Neural progenitor cell (in vitro differentiated cells): Measurements from ENCODE around the gene KLC1. TPM values are rescaled to one million over a fixed set of nuclear protein-coding genes. Genes with fewer than 3 reads are reported as not detected.

Experiments
- DNase-seq: peaks from one replicate; pipeline ENCODE4 v3.0.0-alpha.2; 2016; ENCODE audit warnings: low spot score
- H2AFZ ChIP-seq: fragments of 200-600 bp; sonication (generic); replicated peaks from 2 replicates; pipeline ENCODE4 v1.6.1; 2016; ENCODE audit warnings: antibody characterized with exemption
- H3F3A ChIP-seq: fragments of 200-600 bp; sonication (generic); 2 replicates; pipeline ENCODE4 v1.6.1; 2016; ENCODE audit warnings: antibody characterized with exemption, low read depth
- H3K27ac ChIP-seq: fragments of 200-600 bp; sonication (generic); 2 replicates; pipeline ENCODE4 v1.5.1; 2016; ENCODE audit warnings: mild to moderate bottlenecking
- H3K27me3 ChIP-seq: fragments of 200-600 bp; sonication (generic); 2 replicates; pipeline ENCODE4 v1.6.1; 2016; ENCODE audit warnings: mild to moderate bottlenecking, moderate library complexity
- H3K36me3 ChIP-seq: fragments of 200-600 bp; sonication (generic); 2 replicates; pipeline ENCODE4 v1.5.1; 2016
- H3K4me1 ChIP-seq: fragments of 200-600 bp; sonication (generic); 2 replicates; pipeline ENCODE4 v1.6.1; 2016; ENCODE audit warnings: mixed run types
- H3K4me2 ChIP-seq: fragments of 200-600 bp; sonication (generic); 2 replicates; pipeline ENCODE4 v1.6.1; 2016
- H3K4me3 ChIP-seq: fragments of 200-600 bp; sonication (generic); 2 replicates; pipeline ENCODE4 v1.5.1; 2016
- H3K79me2 ChIP-seq: fragments of 200-600 bp; sonication (generic); 2 replicates; pipeline ENCODE4 v1.6.1; 2016; ENCODE audit warnings: low read depth
- H3K9ac ChIP-seq: fragments of 200-600 bp; sonication (generic); 2 replicates; pipeline ENCODE4 v1.6.1; 2016
- H3K9me3 ChIP-seq: fragments of 200-600 bp; sonication (generic); 2 replicates; pipeline ENCODE4 v1.5.1; 2016; ENCODE audit warnings: low read depth
- H4K20me1 ChIP-seq: fragments of 200-600 bp; sonication (generic); 2 replicates; pipeline ENCODE4 v1.6.1; 2016; ENCODE audit warnings: low read depth
- H3K27ac Mint-ChIP-seq: 3 replicates; pipeline ENCODE4 v1.8.0; 2021; ENCODE audit warnings: mixed read lengths
- H3K27me3 Mint-ChIP-seq: 2 replicates; pipeline ENCODE4 v1.8.0; 2022; ENCODE audit warnings: low read depth, mild to moderate bottlenecking, inconsistent platforms, moderate library complexity, mixed read lengths; ENCODE audit not compliant: insufficient read depth
- H3K36me3 Mint-ChIP-seq: 3 replicates; pipeline ENCODE4 v1.8.0; 2021; ENCODE audit warnings: mixed read lengths
- H3K4me1 Mint-ChIP-seq: 3 replicates; pipeline ENCODE4 v1.8.0; 2021; ENCODE audit warnings: mixed read lengths
- H3K4me3 Mint-ChIP-seq: 3 replicates; pipeline ENCODE4 v1.8.0; 2021; ENCODE audit warnings: mild to moderate bottlenecking, moderate library complexity, mixed read lengths
- H3K9me3 Mint-ChIP-seq: 3 replicates; pipeline ENCODE4 v1.8.0; 2020; ENCODE audit warnings: mixed read lengths
- CTCF ChIP-seq: fragments of 200-600 bp; sonication (generic); IDR thresholded peaks from 2 replicates; pipeline ENCODE4 v1.5.1; 2017; ENCODE audit warnings: antibody characterized with exemption, mild to moderate bottlenecking
- EZH2 ChIP-seq: fragments of 200-600 bp; sonication (generic); IDR thresholded peaks from 2 replicates; pipeline ENCODE4 v1.6.1; 2017; ENCODE audit warnings: antibody characterized with exemption, mild to moderate bottlenecking, moderate library complexity
- EZH2phosphoT487 ChIP-seq: fragments of 200-600 bp; sonication (generic); IDR thresholded peaks from 2 replicates; pipeline ENCODE4 v1.6.1; 2017; ENCODE audit warnings: antibody characterized with exemption
- total RNA-seq: library from RNA; depleted of rRNA; stranded (reverse); fragments of >200 nt; gene quantifications from 2 replicates; pipeline ENCODE4 v1.2.3, GENCODE V29; 2015; ENCODE audit warnings: low replicate concordance

Gene KLC1
- total RNA-seq, 1 donor from 2014 or later, result 163 TPM

DNA sequence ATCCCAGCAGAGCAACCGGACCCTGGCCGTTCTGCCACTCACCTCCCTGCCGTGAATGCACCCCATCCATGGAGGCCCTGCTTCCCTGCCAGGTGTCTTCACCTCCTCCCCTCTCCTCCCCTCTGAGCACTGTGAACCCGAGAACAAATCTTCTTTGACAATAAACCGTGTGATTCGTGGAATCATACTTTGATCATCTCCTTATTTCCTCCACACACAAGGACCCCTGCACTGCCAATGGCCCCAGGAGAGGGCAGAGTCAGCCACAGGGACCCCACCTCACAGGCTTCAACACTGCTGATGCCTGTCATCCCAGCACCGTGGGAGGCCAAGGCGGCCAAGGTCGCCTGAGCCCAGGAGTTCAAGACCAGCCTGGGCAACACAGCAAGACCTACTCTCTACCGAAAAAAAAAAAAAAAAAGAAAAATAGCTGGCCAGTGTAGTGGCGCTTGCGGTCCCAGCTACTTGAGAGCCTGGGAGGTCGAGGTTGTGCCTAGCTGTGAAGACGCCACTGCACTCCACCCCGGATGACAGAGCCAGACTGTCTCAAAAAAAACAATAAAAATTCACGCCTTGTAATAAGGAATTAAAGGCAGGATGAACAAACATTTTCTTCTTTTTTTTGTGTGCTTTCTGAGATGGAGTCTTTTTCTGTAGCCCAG lies 85.2 kb downstream of the KLC1 start:
- Histone ChIP-seq H3K4me3 (peak overlapping the region; percentile 66), H3K4me2 (peak overlapping the region; percentile 82), H3K36me3 (no peaks in the 10 kb centered on the region), H3K79me2 (peaks cover 61% of the 10 kb centered on the region), H2AFZ (no peak overlapping the region), H4K20me1 (peaks cover 74% of the 10 kb centered on the region), H3K27me3 (no peaks in the 10 kb centered on the region), H3K27ac (no peak overlapping the region), H3K9ac (peak overlapping the region; percentile 80), H3K4me1 (peaks cover 27% of the 10 kb centered on the region), H3F3A (peaks cover 15% of the 10 kb centered on the region), H3K9me3 (no peaks in the 10 kb centered on the region)
- no peak for DNase-seq
- TF ChIP-seq EZH2phosphoT487 (no peak), CTCF (no peak), EZH2 (no peak)
- peaks cover 19% of the 10 kb centered on the region for H3K36me3 Mint-ChIP-seq
- H3K4me1 Mint-ChIP-seq, result peaks cover 52% of the 10 kb centered on the region
- peak overlapping the region; percentile 25 for H3K27ac Mint-ChIP-seq
- no peaks in the 10 kb centered on the region for H3K9me3 Mint-ChIP-seq
- peaks cover 7% of the 10 kb centered on the region for H3K27me3 Mint-ChIP-seq
- H3K4me3 Mint-ChIP-seq, result peak overlapping the region; percentile 96

DNA sequence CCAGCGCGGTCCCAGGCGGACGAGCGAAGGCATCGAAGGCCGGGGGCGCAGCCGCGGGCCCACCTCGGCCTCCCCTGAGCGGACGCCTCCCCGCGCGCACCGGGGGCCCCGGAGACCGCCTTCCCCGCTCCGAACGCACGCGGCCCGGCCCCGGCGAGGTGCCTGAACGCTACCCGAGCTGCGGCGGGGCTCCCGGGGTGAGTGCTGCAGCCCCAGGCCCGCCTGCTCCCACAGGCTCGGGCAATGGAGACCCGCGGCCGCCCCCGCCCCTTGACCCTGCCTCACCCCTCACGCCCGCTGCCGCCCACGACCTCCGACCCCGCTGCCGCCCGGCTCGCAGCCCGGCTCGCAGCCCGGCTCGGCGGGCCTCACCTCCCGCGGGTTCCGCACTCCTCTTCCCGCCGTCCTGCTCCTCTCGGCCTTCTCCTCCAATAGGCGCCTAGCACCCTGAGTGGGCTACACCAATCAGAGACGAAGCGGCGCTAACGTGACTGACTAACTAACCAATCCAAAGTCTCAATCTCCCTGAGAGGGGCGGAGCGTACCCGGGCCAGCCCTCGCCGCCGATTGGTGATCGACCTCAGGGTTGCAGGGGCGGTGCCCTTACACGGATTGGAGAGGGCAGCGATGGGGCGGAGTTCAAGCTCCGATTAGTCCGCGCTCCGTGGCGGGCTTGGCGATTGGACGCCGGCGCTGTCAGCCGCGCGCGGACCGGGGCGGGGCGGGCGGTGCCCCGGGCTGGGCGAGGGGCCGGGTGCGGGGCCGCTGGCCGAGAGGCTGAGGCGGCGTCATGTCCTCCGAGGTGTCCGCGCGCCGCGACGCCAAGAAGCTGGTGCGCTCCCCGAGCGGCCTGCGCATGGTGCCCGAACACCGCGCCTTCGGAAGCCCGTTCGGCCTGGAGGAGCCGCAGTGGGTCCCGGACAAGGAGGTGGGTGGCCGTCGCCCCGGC lies 86.3 kb downstream of the KLC1 start, which contains the start of the genes XRCC3 and ZFYVE21:
Gene XRCC3, minus strand, starts transcription at position 400 of the 949 bp plus-strand sequence. CDS start 4,364 bp downstream, outside the sequence.
Gene ZFYVE21, plus strand, starts transcription at position 759 of the 949 bp plus-strand sequence. Its CDS starts 32 bp downstream, at position 791.
- Mint-ChIP-seq H3K4me3 (peak within 1 kb of the TSS; percentile 96), H3K4me1 (peaks cover 58% of the 10 kb centered on the region), H3K9me3 (no peaks in the 10 kb centered on the region), H3K27ac (peak within 1 kb of the TSS; percentile 90), H3K36me3 (peaks cover 18% of the 10 kb centered on the region), H3K27me3 (peaks cover 7% of the 10 kb centered on the region)
- Histone ChIP-seq H3K36me3 (no peaks in the 10 kb centered on the region), H3K9ac (peak within 1 kb of the TSS; percentile 80), H4K20me1 (peaks cover 79% of the 10 kb centered on the region), H2AFZ (no peak within 1 kb of the TSS), H3K4me2 (peak within 1 kb of the TSS; percentile 99), H3K27ac (peak within 1 kb of the TSS; percentile 54), H3F3A (peaks cover 15% of the 10 kb centered on the region), H3K27me3 (no peaks in the 10 kb centered on the region), H3K4me3 (peak within 1 kb of the TSS; percentile 98), H3K4me1 (peaks cover 27% of the 10 kb centered on the region), H3K79me2 (peaks cover 72% of the 10 kb centered on the region), H3K9me3 (no peaks in the 10 kb centered on the region)
- DNase-seq, result peak; percentile 100
- TF ChIP-seq EZH2 (no peak), EZH2phosphoT487 (no peak), CTCF (no peak)

GRCh38 chr14:103716091-103716801 lies 87.2 kb downstream of the KLC1 start:
- Histone ChIP-seq H3K36me3 (no peaks in the 10 kb centered on the region), H3K79me2 (peaks cover 81% of the 10 kb centered on the region), H3F3A (peaks cover 15% of the 10 kb centered on the region), H3K27me3 (no peaks in the 10 kb centered on the region), H3K4me3 (peak overlapping the region; percentile 98), H3K4me2 (peak overlapping the region; percentile 99), H4K20me1 (peaks cover 81% of the 10 kb centered on the region), H3K4me1 (peaks cover 22% of the 10 kb centered on the region), H2AFZ (no peak overlapping the region), H3K9me3 (no peaks in the 10 kb centered on the region), H3K27ac (no peak overlapping the region), H3K9ac (peak overlapping the region; percentile 58)
- peaks cover 7% of the 10 kb centered on the region for H3K27me3 Mint-ChIP-seq
- peaks cover 54% of the 10 kb centered on the region for H3K4me1 Mint-ChIP-seq
- H3K4me3 Mint-ChIP-seq, result peak overlapping the region; percentile 90
- no peak for TF ChIP-seq CTCF
- no peak for TF ChIP-seq EZH2phosphoT487
- TF ChIP-seq EZH2, result no peak
- H3K27ac Mint-ChIP-seq, result no peak overlapping the region
- H3K36me3 Mint-ChIP-seq, result peaks cover 13% of the 10 kb centered on the region
- no peaks in the 10 kb centered on the region for H3K9me3 Mint-ChIP-seq
- no peak for DNase-seq
